Neuronal stem cell (in vitro differentiated cells): ENCODE data around the gene BRIP1.

Source experiments
- DNase-seq: peaks from one replicate; pipeline ENCODE4 v3.0.0-alpha.2; 2013; ENCODE audit warnings: low spot score
- H2AFZ ChIP-seq: one replicate; pipeline ENCODE4 v1.6.1; 2013; ENCODE audit warnings: mild to moderate bottlenecking, low read length, inconsistent platforms
- H2AK5ac ChIP-seq: 2 replicates; pipeline ENCODE4 v1.6.1; 2013; ENCODE audit warnings: low read depth, mild to moderate bottlenecking, inconsistent platforms, low read length, moderate library complexity, mixed read lengths
- H2BK120ac ChIP-seq: 2 replicates; pipeline ENCODE4 v1.6.1; 2013; ENCODE audit warnings: low read depth, mild to moderate bottlenecking, inconsistent platforms, low read length, moderate library complexity, mixed read lengths
- H2BK12ac ChIP-seq: one replicate; pipeline ENCODE4 v1.6.1; 2013; ENCODE audit warnings: low read length, inconsistent platforms
- H2BK15ac ChIP-seq: 2 replicates; pipeline ENCODE4 v1.6.1; 2013; ENCODE audit warnings: mild to moderate bottlenecking, low read length, inconsistent platforms, mixed read lengths
- H2BK5ac ChIP-seq: one replicate; pipeline ENCODE4 v1.6.1; 2013; ENCODE audit warnings: inconsistent platforms, mild to moderate bottlenecking, low read length, moderate library complexity
- H3K14ac ChIP-seq: one replicate; pipeline ENCODE4 v1.6.1; 2013; ENCODE audit warnings: low read length, inconsistent platforms
- H3K18ac ChIP-seq: 2 replicates; pipeline ENCODE4 v1.6.1; 2013; ENCODE audit warnings: low read length, inconsistent platforms
- H3K23ac ChIP-seq: 2 replicates; pipeline ENCODE4 v1.6.1; 2013; ENCODE audit warnings: low read depth, mild to moderate bottlenecking, mixed read lengths, low read length, inconsistent platforms; ENCODE audit not compliant: poor library complexity
- H3K27ac ChIP-seq: replicated peaks from 3 replicates; pipeline ENCODE4 v1.5.1; 2013; ENCODE audit warnings: low read length, inconsistent platforms
- H3K27me3 ChIP-seq, 3 experiments: 2 replicates each; pipeline ENCODE4 v1.6.1; 2013; ENCODE audit warnings: low read length in 3 of 3, mild to moderate bottlenecking in 2 of 3, inconsistent platforms in 1 of 3, low read depth in 1 of 3, mixed read lengths in 1 of 3, moderate library complexity in 1 of 3; ENCODE audit not compliant: control insufficient read depth in 3 of 3, insufficient read depth in 3 of 3
- H3K36me3 ChIP-seq, 2 donors: replicated peaks in 1 of 2; 2 replicates each; pipeline ENCODE4 v1.6.1; 2013; ENCODE audit warnings: low read length in 2 of 2; ENCODE audit not compliant: control insufficient read depth in 2 of 2, insufficient read depth in 2 of 2
- H3K4ac ChIP-seq: 2 replicates; pipeline ENCODE4 v1.6.1; 2013; ENCODE audit warnings: inconsistent platforms, mild to moderate bottlenecking, low read length, moderate library complexity
- H3K4me1 ChIP-seq, 2 donors: 1 replicate in 1 of 2; 2 replicates in 1 of 2; pipeline ENCODE4 v1.6.1; 2013; ENCODE audit warnings: low read length in 2 of 2, low read depth in 1 of 2; ENCODE audit not compliant: control insufficient read depth in 2 of 2, insufficient read depth in 1 of 2
- H3K4me2 ChIP-seq: one replicate; pipeline ENCODE4 v1.6.1; 2013; ENCODE audit warnings: mild to moderate bottlenecking, low read length, inconsistent platforms; ENCODE audit not compliant: insufficient read depth, poor library complexity, severe bottlenecking
- H3K4me3 ChIP-seq, 2 donors: 2 replicates each; pipeline ENCODE4 v1.5.1; 2013; ENCODE audit warnings: low read length in 2 of 2, mild to moderate bottlenecking in 2 of 2, inconsistent platforms in 1 of 2, moderate library complexity in 1 of 2
- H3K79me1 ChIP-seq: one replicate; pipeline ENCODE4 v1.6.1; 2013; ENCODE audit warnings: low read depth, mild to moderate bottlenecking, inconsistent platforms, low read length, moderate library complexity
- H3K9ac ChIP-seq: one replicate; pipeline ENCODE4 v1.6.1; 2013; ENCODE audit warnings: mild to moderate bottlenecking, low read depth, low read length, inconsistent platforms; ENCODE audit not compliant: poor library complexity
- H3K9me3 ChIP-seq, 2 donors: replicated peaks in 1 of 2; 2 replicates each; pipeline versions ENCODE3 to v1.6.1; 2013; ENCODE audit warnings: low read length in 2 of 2, mild to moderate bottlenecking in 2 of 2, inconsistent platforms in 1 of 2, low read depth in 1 of 2, mixed read lengths in 1 of 2, moderate library complexity in 1 of 2; ENCODE audit not compliant: control insufficient read depth in 2 of 2, insufficient read depth in 1 of 2
- H4K8ac ChIP-seq: one replicate; pipeline ENCODE4 v1.6.1; 2013; ENCODE audit warnings: low read depth, mild to moderate bottlenecking, inconsistent platforms, low read length, moderate library complexity
- H4K91ac ChIP-seq: one replicate; pipeline ENCODE4 v1.6.1; 2013; ENCODE audit warnings: low read length, low read depth, mild to moderate bottlenecking, inconsistent platforms; ENCODE audit not compliant: poor library complexity
- WGBS, 2 donors: extraction: QIAGEN DNeasy Blood & Tissue Kit; methylation state at CpG; one replicate each; pipeline ENCODE4 v1.1.7; 2013; ENCODE audit warnings: missing lambda C conversion rate in 2 of 2, mixed read lengths in 1 of 2; ENCODE audit not compliant: insufficient read length in 2 of 2, insufficient replicate concordance in 1 of 2; ENCODE audit errors: extremely low coverage in 2 of 2; 5-methylcytosine and 5-hydroxymethylcytosine counted together

BRIP1 gene

GRCh38 chr17:61904094-61904710 lies 40.9 kb upstream of the BRIP1 start:
- no CpG with 5 or more reads among the region's 5 CpGs for WGBS, 2 donors
- H3K36me3 ChIP-seq: peaks cover 6 to 92% of the 10 kb centered on the region in 2 donors
- H3K4me3 ChIP-seq: no peak overlapping the region
- H2AFZ ChIP-seq: no peak overlapping the region
- no peak overlapping the region for H3K4me2 ChIP-seq
- H2BK12ac ChIP-seq: no peak overlapping the region
- H3K9ac ChIP-seq: no peak overlapping the region
- no peaks in the 10 kb centered on the region for H3K79me1 ChIP-seq
- H3K4ac ChIP-seq: no peak overlapping the region
- H2BK15ac ChIP-seq: no peak overlapping the region
- H3K27me3 ChIP-seq: no peaks in the 10 kb centered on the region
- no peak overlapping the region for H3K18ac ChIP-seq
- no peak for DNase-seq
- H3K14ac ChIP-seq: no peak overlapping the region
- no peak overlapping the region for H4K91ac ChIP-seq
- no peak overlapping the region for H2AK5ac ChIP-seq
- no peak overlapping the region for H2BK5ac ChIP-seq
- H3K4me1 ChIP-seq: no peaks in the 10 kb centered on the region
- H3K27ac ChIP-seq: no peak overlapping the region
- H3K9me3 ChIP-seq: no peaks in the 10 kb centered on the region
- H4K8ac ChIP-seq: peak overlapping the region; percentile 43
- H3K23ac ChIP-seq: no peak overlapping the region
- H2BK120ac ChIP-seq: no peak overlapping the region

- no CpG with 5 or more reads among the region's 3 CpGs for WGBS, 2 donors
- no peak overlapping the region for H2BK5ac ChIP-seq
- no peak overlapping the region for H2AFZ ChIP-seq
- H3K27ac ChIP-seq: no peak overlapping the region
- H3K23ac ChIP-seq: no peak overlapping the region
- H4K8ac ChIP-seq: no peak overlapping the region
- no peak overlapping the region for H2AK5ac ChIP-seq
- peaks cover 6 to 93% of the 10 kb centered on the region in 2 donors for H3K36me3 ChIP-seq
- H3K79me1 ChIP-seq: no peaks in the 10 kb centered on the region
- no peak for DNase-seq
- no peak overlapping the region for H3K9ac ChIP-seq
- H3K14ac ChIP-seq: no peak overlapping the region
- no peak overlapping the region for H3K4me2 ChIP-seq
- H3K4me3 ChIP-seq: no peak overlapping the region
- no peaks in the 10 kb centered on the region for H3K27me3 ChIP-seq
- H3K4me1 ChIP-seq: no peaks in the 10 kb centered on the region
- no peak overlapping the region for H3K18ac ChIP-seq
- H2BK12ac ChIP-seq: no peak overlapping the region
- no peak overlapping the region for H2BK120ac ChIP-seq
- H4K91ac ChIP-seq: no peak overlapping the region
- no peak overlapping the region for H2BK15ac ChIP-seq
- no peaks in the 10 kb centered on the region for H3K9me3 ChIP-seq
- no peak overlapping the region for H3K4ac ChIP-seq
Measured at GRCh38 chr17:61903251-61903650, 39.9 kb upstream of the BRIP1 start.

DNA sequence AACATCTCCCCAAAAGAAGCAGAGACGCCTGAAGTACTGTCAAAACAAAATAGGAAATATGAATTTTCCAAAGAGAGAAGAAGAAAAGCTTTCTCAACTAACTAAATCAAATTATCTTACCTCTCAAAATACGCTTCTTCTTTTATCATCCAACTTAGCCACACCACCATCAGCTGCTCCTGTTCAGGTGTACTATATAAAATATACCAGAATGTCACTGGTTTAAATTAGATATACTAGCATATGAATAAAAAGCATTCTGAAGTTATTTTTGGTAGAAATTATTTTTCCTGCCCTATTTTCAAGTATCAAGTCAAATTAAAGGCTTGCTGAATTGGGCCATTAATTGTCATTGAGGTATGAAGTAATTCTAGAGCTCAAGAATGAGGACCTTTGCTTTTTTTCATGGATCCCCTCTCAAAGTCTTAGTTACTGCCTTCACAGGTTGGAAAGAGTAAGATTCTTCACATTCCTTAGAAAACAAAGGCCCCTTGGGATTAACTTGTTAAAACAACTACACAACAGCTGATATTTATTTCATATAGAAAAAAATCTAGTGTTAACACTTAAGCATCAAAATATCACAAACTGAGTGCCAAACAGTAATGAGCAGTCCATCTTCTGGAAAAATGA lies 34.3 kb upstream of the BRIP1 start:
- Histone ChIP-seq H2BK5ac (no peak overlapping the region), H3K14ac (no peak overlapping the region), H2BK12ac (no peak overlapping the region), H4K91ac (no peak overlapping the region), H3K9ac (no peak overlapping the region), H2AK5ac (no peak overlapping the region), H3K4me2 (no peak overlapping the region), H3K27ac (no peak overlapping the region), H2AFZ (no peak overlapping the region), H3K4me1 (no peaks in the 10 kb centered on the region), H3K9me3 (no peaks in the 10 kb centered on the region), H3K27me3 (no peaks in the 10 kb centered on the region), H3K36me3 (peaks cover 0 to 94% of the 10 kb centered on the region in 2 donors), H2BK120ac (no peak overlapping the region), H4K8ac (no peak overlapping the region), H3K79me1 (no peaks in the 10 kb centered on the region), H3K23ac (no peak overlapping the region), H2BK15ac (no peak overlapping the region), H3K4ac (no peak overlapping the region), H3K4me3 (no peak overlapping the region), H3K18ac (no peak overlapping the region)
- no peak for DNase-seq
- 100% methylated on average over 1 of the region's 2 CpGs; no CpG with 5 or more reads in 1 of the 2 donors for WGBS, 2 donors

- H3K36me3 ChIP-seq: peaks cover 0 to 92% of the 10 kb centered on the region in 2 donors
- no peak overlapping the region for H2AFZ ChIP-seq
- H4K8ac ChIP-seq: no peak overlapping the region
- DNase-seq: no peak
- no peak overlapping the region for H3K23ac ChIP-seq
- H2BK15ac ChIP-seq: no peak overlapping the region
- no peaks in the 10 kb centered on the region for H3K27me3 ChIP-seq
- H3K79me1 ChIP-seq: no peaks in the 10 kb centered on the region
- no peak overlapping the region for H3K18ac ChIP-seq
- no peaks in the 10 kb centered on the region for H3K4me1 ChIP-seq
- H3K4me2 ChIP-seq: no peak overlapping the region
- H4K91ac ChIP-seq: no peak overlapping the region
- H2BK120ac ChIP-seq: no peak overlapping the region
- no peak overlapping the region for H3K27ac ChIP-seq
- H2BK5ac ChIP-seq: no peak overlapping the region
- no peak overlapping the region for H3K14ac ChIP-seq
- H3K9ac ChIP-seq: no peak overlapping the region
- no peaks in the 10 kb centered on the region for H3K9me3 ChIP-seq
- no peak overlapping the region for H3K4me3 ChIP-seq
- H3K4ac ChIP-seq: no peak overlapping the region
- no CpG with 5 or more reads among the region's 2 CpGs for WGBS, 2 donors
- no peak overlapping the region for H2BK12ac ChIP-seq
- no peak overlapping the region for H2AK5ac ChIP-seq
Measured at GRCh38 chr17:61895391-61895790, 32.1 kb upstream of the BRIP1 start.
